ENCODE results near the gene LRRC8C. TPM values are rescaled to one million over a fixed set of nuclear protein-coding genes. Genes with fewer than 3 reads are reported as not detected.
A peak's percentile ranks its signal among the peaks of the same experiment; 100 is the strongest.

LRRC8C gene
- total and polyA plus RNA-seq, 2 experiments from 2014 or later: 0.89 to 3.9 TPM

GRCh38 chr1:89705901-89706699 lies 73.2 kb downstream of the LRRC8C start (continued):
- no peak for TF ChIP-seq ETS1 (IDR thresholded peaks at IDR 0.05)
- no peak for TF ChIP-seq EZH2phosphoT487 (IDR thresholded peaks at IDR 0.05; ENCODE audit: unreplicated experiment)
- no peak for TF ChIP-seq JUNB (IDR thresholded peaks at IDR 0.05; ENCODE audit: unreplicated experiment)
- TF ChIP-seq STAT1 (IDR thresholded peaks at IDR 0.05; ENCODE audit: unreplicated experiment): no peak

- Mint-ChIP-seq H3K27ac (no peak overlapping the region), H3K36me3 (ENCODE audit: low read depth) (no peaks in the 10 kb centered on the region), H3K4me3 (no peak overlapping the region), H3K4me1 (peaks cover 24% of the 10 kb centered on the region), H3K9me3 (no peaks in the 10 kb centered on the region), H3K27me3 (ENCODE audit: insufficient read depth, low read depth, poor library complexity) (peaks cover 3% of the 10 kb centered on the region)
- H3K4me1 ChIP-seq (ENCODE audit: insufficient read depth): peaks cover 23% of the 10 kb centered on the region
- DNase-seq (ENCODE audit: low spot score) (peak; percentile 5), ATAC-seq (no peak)
- H3F3A ChIP-seq (replicated peaks; ENCODE audit: low read depth): no peaks in the 10 kb centered on the region
- 0 out of 2 replicates have a peak, but pooled peaks cover 4% of the 10 kb centered on the region for H3K9me2 ChIP-seq (ENCODE audit: insufficient read depth)
- no peaks in the 10 kb centered on the region for H3K27me3 ChIP-seq (ENCODE audit: insufficient read depth)
- peak overlapping the region; percentile 11; the same call in 1 of the 2 replicates for H3K4me2 ChIP-seq
- no peak overlapping the region for H2AFZ ChIP-seq
- H3K27ac ChIP-seq (ENCODE audit: low read depth): no peak overlapping the region
- no peaks in the 10 kb centered on the region for H3K79me2 ChIP-seq (replicated peaks; ENCODE audit: insufficient read depth)
- H3K36me3 ChIP-seq (ENCODE audit: insufficient read depth): no peaks in the 10 kb centered on the region
- H4K20me1 ChIP-seq (replicated peaks; ENCODE audit: insufficient read depth): no peaks in the 10 kb centered on the region
- no peak overlapping the region for H3K4me3 ChIP-seq
- TF ChIP-seq EZH2 (IDR thresholded peaks at IDR 0.05; ENCODE audit: low read depth, unreplicated experiment): no peak
- TF ChIP-seq ZNF331 (CRISPR knock-in tag; IDR thresholded peaks at IDR 0.05; ENCODE audit: low read depth): no peak
- no peak for TF ChIP-seq EZH2phosphoT487 (IDR thresholded peaks at IDR 0.05; ENCODE audit: unreplicated experiment)
- no peak for TF ChIP-seq CTCF (conservative IDR thresholded peaks at IDR 0.05; ENCODE audit: low read depth in 2 of 2)
- TF ChIP-seq ZNF114 (CRISPR knock-in tag; IDR thresholded peaks at IDR 0.05): no peak
- no peak for TF ChIP-seq CREB1 (CRISPR knock-in tag; IDR thresholded peaks at IDR 0.05; ENCODE audit: low read depth)
- TF ChIP-seq NANOG (IDR thresholded peaks at IDR 0.05; ENCODE audit: borderline replicate concordance): no peak
- no peak for TF ChIP-seq POLR2AphosphoS5 (IDR thresholded peaks at IDR 0.05; ENCODE audit: low read depth)
- no peak for TF ChIP-seq JUNB (IDR thresholded peaks at IDR 0.05; ENCODE audit: unreplicated experiment)
- TF ChIP-seq REST (IDR thresholded peaks at IDR 0.05; ENCODE audit: unreplicated experiment): no peak
- no peak for TF ChIP-seq ETS1 (IDR thresholded peaks at IDR 0.05)
These were observed 73.7 kb downstream of the LRRC8C start for GRCh38 chr1:89706700-89707012.

All from GM23338 (cell line).